SK-N-SH treated with all-trans-retinoic acid at 6 μM for 48 hours (cell line): Measurements from ENCODE around the gene CALML6.

Experiments used
- ATAC-seq: fragments of 200-7000 bp; cut with Tn5 transposase; 3 replicates; pipeline ENCODE4 v1.9.1; 2020; ENCODE audit warnings: mild to moderate bottlenecking, moderate library complexity
- BACH2 ChIP-seq: fragments of 250-450 bp; sonication (Bioruptor Pico); IDR thresholded peaks from 2 replicates; pipeline ENCODE4 v1.9.0; 2021; ENCODE audit warnings: mild to moderate bottlenecking, borderline replicate concordance
- CSDC2 ChIP-seq: fragments of 250-450 bp; sonication (Bioruptor Pico); IDR thresholded peaks from 2 replicates; pipeline ENCODE4 v1.5.0; 2020; ENCODE audit warnings: mild to moderate bottlenecking, moderate library complexity
- CSRNP3 ChIP-seq: fragments of 250-450 bp; sonication (Bioruptor Pico); IDR thresholded peaks from 2 replicates; pipeline ENCODE4 v1.5.1; 2021; ENCODE audit warnings: mild to moderate bottlenecking, moderate library complexity
- ESRRG ChIP-seq: fragments of 250-450 bp; sonication (Bioruptor Pico); IDR thresholded peaks from 2 replicates; pipeline ENCODE4 v1.6.1; 2021; ENCODE audit warnings: mild to moderate bottlenecking
- GLIS3 ChIP-seq: fragments of 250-450 bp; sonication (Bioruptor Pico); IDR thresholded peaks from 2 replicates; pipeline ENCODE4 v1.5.0; 2020; ENCODE audit warnings: mild to moderate bottlenecking, moderate library complexity
- ISL1 ChIP-seq: fragments of 250-450 bp; sonication (Bioruptor Pico); IDR thresholded peaks from 2 replicates; pipeline ENCODE4 v2.1.2; 2022; ENCODE audit warnings: mild to moderate bottlenecking, moderate library complexity
- OSR1 ChIP-seq: fragments of 250-450 bp; sonication (Bioruptor Pico); IDR thresholded peaks from 2 replicates; pipeline ENCODE4 v1.8.0; 2022; ENCODE audit warnings: moderate library complexity, mild to moderate bottlenecking, inconsistent platforms
- PATZ1 ChIP-seq: fragments of 250-450 bp; sonication (Bioruptor Pico); IDR thresholded peaks from 2 replicates; pipeline ENCODE4 v1.8.0; 2020; ENCODE audit warnings: mild to moderate bottlenecking, moderate library complexity, borderline replicate concordance
- PPARA ChIP-seq: fragments of 250-450 bp; sonication (Bioruptor Pico); IDR thresholded peaks from 2 replicates; pipeline ENCODE4 v1.5.0; 2020; ENCODE audit warnings: mild to moderate bottlenecking, borderline replicate concordance
- SNAI2 ChIP-seq: fragments of 250-450 bp; sonication (Bioruptor Pico); IDR thresholded peaks from 2 replicates; pipeline ENCODE4 v1.5.0; 2020; ENCODE audit warnings: mild to moderate bottlenecking, moderate library complexity
- TCF4 ChIP-seq: fragments of 250-450 bp; sonication (Bioruptor Pico); IDR thresholded peaks from 2 replicates; pipeline ENCODE4 v1.8.0; 2021; ENCODE audit warnings: mild to moderate bottlenecking, moderate library complexity, borderline replicate concordance
- TOX ChIP-seq: fragments of 250-450 bp; sonication (Bioruptor Pico); IDR thresholded peaks from 2 replicates; pipeline ENCODE4 v1.8.0; 2021; ENCODE audit warnings: mild to moderate bottlenecking, moderate library complexity, borderline replicate concordance
- TSHZ2 ChIP-seq: fragments of 250-450 bp; sonication (Bioruptor Pico); IDR thresholded peaks from 2 replicates; pipeline ENCODE4 v1.5.0; 2020; ENCODE audit warnings: mild to moderate bottlenecking, moderate library complexity
- ZC3H10 ChIP-seq: fragments of 250-450 bp; sonication (Bioruptor Pico); IDR thresholded peaks from 2 replicates; pipeline ENCODE4 v1.5.1; 2021; ENCODE audit warnings: mild to moderate bottlenecking, moderate library complexity
- ZFP3 ChIP-seq: fragments of 250-450 bp; sonication (Bioruptor Pico); IDR thresholded peaks from 2 replicates; pipeline ENCODE4 v1.5.0; 2020; ENCODE audit warnings: mild to moderate bottlenecking, moderate library complexity
- ZFP30 ChIP-seq: fragments of 450-650 bp; formaldehyde crosslinking; IDR thresholded peaks from 2 replicates; pipeline ENCODE4 v1.5.0; 2022; ENCODE audit warnings: mild to moderate bottlenecking, moderate library complexity
- ZNF565 ChIP-seq: fragments of 450-650 bp; formaldehyde crosslinking; conservative IDR thresholded peaks from 2 replicates; pipeline ENCODE4 v1.5.0; 2020; ENCODE audit warnings: low read depth, mild to moderate bottlenecking, moderate library complexity
- ZNF70 ChIP-seq: fragments of 450-650 bp; formaldehyde crosslinking; IDR thresholded peaks from 2 replicates; pipeline ENCODE4 v1.5.0; 2020; ENCODE audit warnings: mild to moderate bottlenecking, moderate library complexity
- ZNF8 ChIP-seq: fragments of 450-650 bp; formaldehyde crosslinking; IDR thresholded peaks from 2 replicates; pipeline ENCODE4 v1.5.0; 2020; ENCODE audit warnings: mild to moderate bottlenecking, moderate library complexity

Gene CALML6

GRCh38 chr1:1900883-1901640 is 14.0 kb upstream of the CALML6 start:
- ATAC-seq: no peak
- no peak for TF ChIP-seq CSDC2 (CRISPR knock-in tag)
- no peak for TF ChIP-seq ZNF8 (CRISPR knock-in tag)
- no peak for TF ChIP-seq ZNF70 (CRISPR knock-in tag)
- no peak for TF ChIP-seq ZNF565 (CRISPR knock-in tag)
- no peak for TF ChIP-seq ZFP30 (CRISPR knock-in tag)
- TF ChIP-seq CSRNP3 (CRISPR knock-in tag): no peak
- TF ChIP-seq TCF4: no peak
- no peak for TF ChIP-seq BACH2 (CRISPR knock-in tag)
- no peak for TF ChIP-seq TOX (CRISPR knock-in tag)
- no peak for TF ChIP-seq ESRRG
- TF ChIP-seq ZFP3 (CRISPR knock-in tag): no peak
- TF ChIP-seq TSHZ2: no peak
- TF ChIP-seq PATZ1 (CRISPR knock-in tag): no peak
- TF ChIP-seq ZC3H10 (CRISPR knock-in tag): no peak
- no peak for TF ChIP-seq ISL1
- no peak for TF ChIP-seq GLIS3 (CRISPR knock-in tag)

- no peak for ATAC-seq
- TF ChIP-seq ZNF565 (CRISPR knock-in tag): no peak
- no peak for TF ChIP-seq BACH2 (CRISPR knock-in tag)
- TF ChIP-seq SNAI2 (CRISPR knock-in tag): no peak
- no peak for TF ChIP-seq GLIS3 (CRISPR knock-in tag)
- TF ChIP-seq ZFP3 (CRISPR knock-in tag): no peak
- no peak for TF ChIP-seq TCF4
- no peak for TF ChIP-seq ZNF8 (CRISPR knock-in tag)
- TF ChIP-seq OSR1: no peak
- no peak for TF ChIP-seq CSDC2 (CRISPR knock-in tag)
- no peak for TF ChIP-seq PPARA (CRISPR knock-in tag)
- TF ChIP-seq ZNF70 (CRISPR knock-in tag): no peak
Measured at GRCh38 chr1:1901641-1902294, 13.3 kb upstream of the CALML6 start.

GRCh38 chr1:1903224-1903623 is 11.8 kb upstream of the CALML6 start:
- no peak for ATAC-seq
- TF ChIP-seq ZNF8 (CRISPR knock-in tag) (peak; percentile 92), ZFP3 (CRISPR knock-in tag) (no peak)
- TF ChIP-seq, all 23 proteins: peak for 1

- peak; percentile 87 for ATAC-seq
- TF ChIP-seq ISL1 (peak; percentile 22; the same call in 1 of the 2 replicates), TOX (CRISPR knock-in tag) (no peak), ZNF8 (CRISPR knock-in tag) (no peak), ZNF70 (CRISPR knock-in tag) (peak; percentile 59; the same call in 1 of the 2 replicates)
Measured at GRCh38 chr1:1906185-1907097, 8.6 kb upstream of the CALML6 start.
